HG03159 (cell line): ENCODE data around the gene ADAMTS6.

ENCODE experiments used
- ATAC-seq: cut with Tn5 transposase; IDR thresholded peaks from one replicate; pipeline ENCODE4 v1.9.1; 2021; ENCODE audit warnings: mild to moderate bottlenecking, moderate library complexity; ENCODE audit not compliant: unreplicated experiment

ADAMTS6 gene

DNA sequence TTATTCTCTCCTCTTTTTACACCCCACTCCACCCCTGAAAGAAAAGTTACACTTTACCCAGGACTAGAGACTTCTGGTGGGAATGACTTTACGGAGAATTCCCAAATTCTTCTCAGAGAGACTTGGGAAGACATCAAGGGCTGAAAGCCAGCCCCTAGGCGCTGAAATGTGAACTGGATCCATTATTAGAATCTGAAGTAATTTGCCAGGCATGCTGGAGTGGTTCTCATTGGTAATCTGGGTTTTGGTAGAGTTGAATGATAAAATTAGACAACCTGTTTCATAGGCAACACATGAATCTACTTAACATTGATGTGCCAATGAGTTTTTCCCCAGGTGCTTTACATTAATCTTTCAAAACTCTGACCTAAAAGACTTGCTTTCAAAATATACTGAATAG lies 324.8 kb downstream of the ADAMTS6 start:
- no peak for ATAC-seq

GRCh38 chr5:65152131-65152530 lies 329.6 kb downstream of the ADAMTS6 start:
- no peak for ATAC-seq

GRCh38 chr5:65151614-65152013 lies 330.1 kb downstream of the ADAMTS6 start:
- ATAC-seq: no peak

GRCh38 chr5:65150599-65151304 lies 331.0 kb downstream of the ADAMTS6 start:
- ATAC-seq: no peak

DNA sequence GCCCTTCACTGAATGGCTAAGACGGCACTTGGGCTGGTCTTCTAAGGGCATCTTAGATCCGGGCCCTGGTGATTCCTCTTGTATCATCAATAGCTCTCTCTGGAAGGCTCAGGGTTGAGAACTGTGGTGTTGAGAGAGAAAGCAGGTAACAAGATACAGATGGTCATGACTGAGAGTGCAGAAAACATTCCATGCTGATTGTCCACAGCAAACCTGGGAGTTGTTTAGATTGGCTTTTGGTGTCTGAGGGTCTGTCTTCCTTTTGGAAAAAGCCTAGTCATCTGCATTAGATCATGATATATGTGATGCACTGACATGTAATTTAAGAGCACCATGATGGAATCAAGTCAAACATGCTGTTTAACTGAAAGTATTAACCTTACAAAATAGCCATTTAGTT lies 331.9 kb downstream of the ADAMTS6 start:
- ATAC-seq: no peak

DNA sequence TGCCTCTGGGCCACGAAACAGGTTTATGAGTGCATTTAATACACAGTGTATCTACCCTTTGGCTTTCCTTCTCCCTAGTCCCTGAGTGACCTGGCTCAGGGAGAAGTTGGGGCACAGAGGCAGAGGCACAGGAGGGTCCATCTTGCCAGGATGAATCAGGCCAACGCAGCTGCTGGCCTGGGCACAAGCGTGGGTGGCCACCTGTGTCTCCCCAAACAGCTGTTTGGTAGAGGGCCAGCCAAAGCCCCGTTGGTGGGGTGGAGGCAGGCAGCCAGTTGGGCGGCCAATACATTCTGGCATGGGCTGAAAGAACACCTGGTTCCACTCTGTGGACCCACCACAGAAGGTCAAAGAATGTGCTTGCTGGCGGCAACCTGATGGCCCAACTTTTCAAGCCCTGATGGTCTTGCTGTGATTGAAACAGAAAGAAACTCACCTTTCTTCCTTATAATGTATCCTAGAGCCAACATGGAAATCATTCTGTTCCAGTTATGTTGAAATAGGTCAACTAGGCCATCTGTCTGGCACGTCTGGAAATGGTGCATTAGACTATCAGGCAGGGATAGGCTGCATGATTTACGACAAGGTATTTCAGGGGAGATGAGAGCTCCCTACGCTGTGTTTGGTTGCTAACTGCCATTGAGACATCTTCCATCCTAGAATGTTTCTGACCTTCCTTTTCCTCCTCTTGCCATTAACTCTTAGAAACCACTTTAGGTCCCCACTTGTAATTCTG lies 337.4 kb downstream of the ADAMTS6 start:
- ATAC-seq: no peak

DNA sequence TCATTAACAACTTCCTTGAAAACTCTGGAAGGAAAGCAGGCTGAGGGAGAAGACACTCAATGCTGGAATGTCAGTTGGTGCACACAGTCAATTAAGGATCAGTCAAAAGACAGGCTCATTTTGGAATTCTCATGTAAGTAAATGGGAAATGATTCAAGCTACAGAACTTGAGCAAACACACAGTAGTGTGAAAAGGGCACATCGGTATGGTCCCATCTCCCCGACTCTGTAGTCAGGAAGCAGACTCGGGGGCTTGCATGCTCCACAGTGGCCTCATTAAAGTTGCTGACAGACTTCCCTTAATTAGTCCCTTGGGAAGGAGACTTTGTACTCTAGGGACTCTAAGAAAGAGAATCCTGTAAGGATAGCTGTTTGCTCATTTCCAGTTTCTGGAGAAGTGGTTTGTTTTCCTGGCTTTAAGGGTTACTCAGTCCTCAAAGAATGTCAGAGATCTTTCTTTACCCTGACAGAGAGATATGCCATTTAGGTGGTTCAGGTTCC lies 339.2 kb downstream of the ADAMTS6 start:
- ATAC-seq: no peak

- ATAC-seq: no peak
Observed at GRCh38 chr5:65142016-65142415, 339.7 kb downstream of the ADAMTS6 start.

DNA sequence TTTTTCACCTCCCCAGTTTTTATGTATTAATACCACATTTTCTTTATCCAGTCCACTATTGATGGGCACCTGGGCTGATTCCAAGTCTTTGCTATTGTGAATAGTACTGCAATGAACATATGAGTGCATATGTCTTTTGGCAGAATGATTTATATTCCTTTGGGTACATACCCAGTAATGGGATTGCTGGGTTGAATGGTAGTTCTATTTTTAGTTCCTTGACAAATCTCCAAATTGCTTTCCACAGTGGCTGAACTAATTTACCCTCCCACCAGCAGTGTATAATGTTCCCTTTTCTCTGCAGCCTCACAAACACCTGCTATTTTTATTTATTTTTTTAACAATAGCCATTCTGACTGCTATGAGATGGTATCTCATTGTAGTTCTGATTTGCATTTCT lies 340.2 kb downstream of the ADAMTS6 start:
- no peak for ATAC-seq

- ATAC-seq: no peak
Observed at GRCh38 chr5:65137631-65138030, 344.1 kb downstream of the ADAMTS6 start.

- no peak for ATAC-seq
Observed at GRCh38 chr5:65133477-65134110, 348.1 kb downstream of the ADAMTS6 start.

GRCh38 chr5:65132386-65132785 lies 349.3 kb downstream of the ADAMTS6 start:
- no peak for ATAC-seq

DNA sequence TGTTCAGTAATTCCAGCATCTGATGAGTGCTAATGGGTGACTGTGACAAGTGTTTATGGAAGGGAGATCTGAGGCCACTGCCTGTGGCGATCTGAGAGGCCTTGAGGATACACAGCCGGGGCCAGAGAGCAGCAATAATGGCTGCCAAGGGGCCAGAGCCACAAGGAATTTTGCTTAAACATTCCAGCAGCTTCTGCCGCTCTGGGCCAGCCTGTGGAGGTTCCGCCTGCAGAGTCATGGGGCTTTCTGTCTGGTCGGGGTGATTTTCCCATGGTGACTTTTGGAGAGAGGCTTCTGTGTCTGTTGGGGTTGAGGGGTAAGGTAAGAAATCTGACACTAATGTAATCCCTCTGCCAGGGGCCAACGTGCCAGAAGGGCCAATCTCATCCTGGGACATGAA lies 353.5 kb downstream of the ADAMTS6 start:
- no peak for ATAC-seq

GRCh38 chr5:65127161-65127901 lies 354.4 kb downstream of the ADAMTS6 start:
- ATAC-seq: no peak

- ATAC-seq: no peak
Observed at GRCh38 chr5:65126542-65127069, 355.1 kb downstream of the ADAMTS6 start.

DNA sequence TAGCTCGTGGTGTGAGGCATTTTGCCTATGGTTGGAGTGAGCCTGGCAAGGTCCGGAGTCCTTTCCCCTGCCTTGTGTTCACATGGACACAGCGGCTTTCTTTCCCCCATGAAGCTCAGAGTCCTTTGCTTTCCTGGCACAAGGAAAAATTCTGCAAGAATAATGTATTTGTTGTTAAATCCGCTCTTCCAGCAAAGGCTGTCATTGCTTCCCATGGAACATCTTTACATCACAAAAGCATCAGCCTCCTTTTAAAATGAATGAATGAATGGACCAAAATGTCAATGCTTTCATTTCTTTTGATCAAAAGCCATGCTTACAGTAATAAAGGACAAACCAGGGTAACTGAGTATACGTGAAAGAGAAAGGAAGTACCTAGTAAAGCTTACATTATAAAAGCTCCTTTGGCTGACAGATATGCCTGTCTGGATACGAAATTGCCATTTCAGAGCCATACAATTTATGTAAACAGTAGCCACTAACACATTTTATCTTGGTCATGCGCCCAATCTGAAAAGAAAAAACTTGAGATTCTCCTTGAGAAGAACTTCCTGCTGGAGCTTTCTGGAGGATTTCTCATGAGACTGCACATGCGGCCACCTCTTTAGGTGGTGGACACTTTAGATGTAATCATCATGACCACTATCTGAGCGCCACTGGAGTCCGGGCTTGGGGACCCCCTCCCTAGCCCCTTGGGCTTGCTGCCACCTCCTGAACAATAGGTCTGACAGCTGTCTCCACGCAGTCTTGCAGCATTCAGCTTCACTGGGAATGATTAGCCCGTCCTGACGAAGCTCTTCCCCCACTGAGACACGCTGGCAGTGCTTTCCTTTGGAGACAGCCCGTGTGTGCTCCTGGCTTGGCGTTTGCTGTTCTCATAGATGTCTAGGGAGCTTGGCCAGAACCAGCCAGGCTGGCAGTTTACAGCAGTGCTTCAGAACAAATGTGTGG lies 355.9 kb downstream of the ADAMTS6 start:
- no peak for ATAC-seq

DNA sequence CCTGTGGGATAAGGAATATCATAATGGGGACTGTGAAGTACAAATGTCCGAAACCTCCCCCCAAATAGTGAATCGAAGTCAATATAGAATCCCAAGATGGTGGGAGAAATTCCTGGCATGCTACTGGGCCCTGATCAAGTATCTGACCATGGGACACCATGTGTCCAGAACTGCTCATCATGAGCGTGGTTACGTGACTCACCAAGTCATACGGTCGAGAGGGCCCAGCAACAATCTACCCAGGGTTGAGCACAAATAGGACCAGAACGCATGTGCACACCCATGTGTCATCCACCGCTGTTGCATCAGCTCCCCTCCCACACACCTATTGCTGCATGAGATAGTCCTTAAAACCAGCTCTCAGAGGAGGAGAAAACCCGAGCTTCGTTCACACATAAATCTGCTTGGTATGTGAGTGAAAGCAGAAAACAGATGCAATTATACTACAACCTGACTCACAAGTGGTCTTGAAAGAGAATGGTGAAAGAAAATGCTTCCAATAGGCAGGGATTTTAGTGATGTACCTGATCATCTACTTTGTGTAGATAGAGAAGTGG lies 359.8 kb downstream of the ADAMTS6 start:
- no peak for ATAC-seq

DNA sequence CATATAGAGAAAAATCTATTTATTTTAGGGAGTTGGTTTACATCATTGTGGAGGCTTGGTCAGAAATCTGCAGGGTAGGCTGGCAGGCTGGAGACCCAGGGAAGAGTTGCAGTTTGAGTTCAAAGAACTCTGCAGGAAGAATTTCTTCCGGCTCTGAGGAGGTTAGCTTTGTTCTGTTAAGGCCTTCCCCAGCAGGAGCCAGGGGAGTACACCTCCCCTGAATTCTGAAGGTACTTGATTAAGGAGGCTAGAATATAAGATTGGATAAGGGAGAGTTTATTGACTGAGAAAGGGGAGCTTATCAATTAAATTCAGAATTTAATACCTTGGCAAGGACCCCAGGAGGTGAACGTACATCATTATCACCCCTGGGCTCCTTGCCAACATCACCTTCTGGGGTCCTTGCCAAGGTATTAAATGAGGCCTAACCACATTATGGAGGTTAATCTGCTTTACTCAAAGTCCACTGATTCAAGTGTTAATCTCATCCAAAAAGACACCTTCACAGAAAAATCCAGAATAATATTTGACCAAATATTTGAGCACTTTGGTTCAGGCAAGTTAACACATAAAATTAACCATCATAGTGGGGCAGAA lies 361.3 kb downstream of the ADAMTS6 start:
- ATAC-seq: no peak

- no peak for ATAC-seq
Observed at GRCh38 chr5:65117525-65117924, 364.2 kb downstream of the ADAMTS6 start.
